IPS-18c (cell line): ENCODE data around the gene PCED1B.
"Not testable (repeated sequence)": the region's sequence is repeated elsewhere in the genome, so short reads cannot be mapped to it uniquely, and the experiment has no call there.

Experiments
- H3K4me3 ChIP-seq: 2 replicates; pipeline ENCODE4 v1.7.0; 2013; ENCODE audit warnings: low read depth, mild to moderate bottlenecking, low read length, moderate library complexity; ENCODE audit not compliant: insufficient read depth
- H3K9me3 ChIP-seq: one replicate; pipeline ENCODE4 v1.6.1; 2013; ENCODE audit warnings: mild to moderate bottlenecking, low read length, moderate library complexity; ENCODE audit not compliant: control insufficient read depth, insufficient read depth

Gene PCED1B

GRCh38 chr12:47249719-47250357 lies 170.4 kb downstream of the PCED1B start:
- H3K9me3 ChIP-seq, result peaks cover 2% of the 10 kb centered on the region
- no peak overlapping the region for H3K4me3 ChIP-seq

GRCh38 chr12:47251919-47252318 lies 172.5 kb downstream of the PCED1B start:
- Histone ChIP-seq H3K4me3 (no peak overlapping the region), H3K9me3 (peaks cover 2% of the 10 kb centered on the region)

GRCh38 chr12:47264951-47265350 lies 185.5 kb downstream of the PCED1B start:
- Histone ChIP-seq H3K4me3 (no peak overlapping the region), H3K9me3 (no peaks in the 10 kb centered on the region)

GRCh38 chr12:47265391-47265790 lies 186.0 kb downstream of the PCED1B start:
- no peaks in the 10 kb centered on the region for H3K9me3 ChIP-seq
- no peak overlapping the region for H3K4me3 ChIP-seq

- Histone ChIP-seq H3K9me3 (no peaks in the 10 kb centered on the region), H3K4me3 (no peak overlapping the region)
Observed at GRCh38 chr12:47267571-47267970, 188.2 kb downstream of the PCED1B start.

GRCh38 chr12:47268501-47269454 lies 189.4 kb downstream of the PCED1B start:
- Histone ChIP-seq H3K4me3 (no peak overlapping the region), H3K9me3 (no peaks in the 10 kb centered on the region)

GRCh38 chr12:47269916-47270315 lies 190.5 kb downstream of the PCED1B start:
- no peak overlapping the region for H3K4me3 ChIP-seq
- no peaks in the 10 kb centered on the region for H3K9me3 ChIP-seq

GRCh38 chr12:47270782-47271664 lies 191.6 kb downstream of the PCED1B start:
- Histone ChIP-seq H3K4me3 (no peak overlapping the region), H3K9me3 (no peaks in the 10 kb centered on the region)

- no peak overlapping the region for H3K4me3 ChIP-seq
- H3K9me3 ChIP-seq, result no peaks in the 10 kb centered on the region
Observed at GRCh38 chr12:47271800-47272239, 192.4 kb downstream of the PCED1B start.

GRCh38 chr12:47272412-47273190 lies 193.2 kb downstream of the PCED1B start:
- H3K9me3 ChIP-seq, result no peaks in the 10 kb centered on the region

GRCh38 chr12:47273191-47273626 lies 193.8 kb downstream of the PCED1B start:
- no peaks in the 10 kb centered on the region for H3K9me3 ChIP-seq
- no peak overlapping the region for H3K4me3 ChIP-seq

More at GRCh38 chr12:47272412-47273190, 193.2 kb downstream of the PCED1B start:
- no peak overlapping the region for H3K4me3 ChIP-seq

GRCh38 chr12:47274760-47275159 lies 195.3 kb downstream of the PCED1B start:
- no peak overlapping the region for H3K4me3 ChIP-seq
- no peaks in the 10 kb centered on the region for H3K9me3 ChIP-seq

- no peaks in the 10 kb centered on the region for H3K9me3 ChIP-seq
- no peak overlapping the region for H3K4me3 ChIP-seq
Observed at GRCh38 chr12:47276253-47276620, 196.8 kb downstream of the PCED1B start.

- Histone ChIP-seq H3K4me3 (no peak overlapping the region), H3K9me3 (peaks cover 2% of the 10 kb centered on the region)
Observed at GRCh38 chr12:47276621-47277309, 197.3 kb downstream of the PCED1B start.

- Histone ChIP-seq H3K9me3 (peaks cover 2% of the 10 kb centered on the region), H3K4me3 (no peak overlapping the region)
Observed at GRCh38 chr12:47277972-47278448, 198.6 kb downstream of the PCED1B start.

GRCh38 chr12:47279758-47280157 lies 200.3 kb downstream of the PCED1B start:
- H3K4me3 ChIP-seq, H3K9me3 ChIP-seq: not testable (repeated sequence)
